ENCODE results near the gene POU2F3.

Gene POU2F3

DNA sequence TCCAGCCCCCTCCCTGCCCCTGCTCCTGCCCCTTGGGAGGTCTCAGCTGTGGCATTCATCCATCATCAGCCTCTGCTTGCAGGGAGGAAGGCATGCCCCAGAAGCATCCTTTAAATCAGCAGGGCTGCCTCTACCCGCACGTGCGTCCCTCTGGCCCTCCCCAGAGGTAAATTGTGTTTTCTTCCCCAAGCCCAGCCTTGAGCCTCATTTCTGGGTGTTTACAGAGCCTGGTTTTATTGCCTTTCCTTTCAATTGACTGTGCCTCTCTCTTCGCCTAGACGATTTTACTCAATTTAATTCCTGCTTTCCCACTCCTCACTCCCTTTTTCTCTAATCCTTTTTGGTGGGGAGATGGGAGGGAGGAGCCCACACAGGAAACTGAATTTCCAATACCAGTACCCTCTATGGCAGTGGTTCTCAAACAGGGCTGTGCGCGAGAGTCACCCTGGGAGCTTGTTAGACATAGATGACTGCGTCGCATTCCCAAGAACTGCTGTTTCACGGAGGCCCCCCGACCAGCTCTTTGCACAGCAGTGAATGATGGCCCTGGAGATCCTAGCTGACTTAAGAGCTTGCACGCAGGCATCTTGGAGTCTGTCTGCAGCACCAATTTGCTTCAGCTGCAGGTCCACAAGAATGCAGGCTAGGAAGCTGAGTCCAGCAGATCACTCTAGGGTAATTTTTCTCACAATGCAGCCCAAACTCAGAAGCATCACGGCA, 44.2 kb upstream of the POU2F3 start:
- TF ChIP-seq ZBTB7A (IDR thresholded peaks at IDR 0.05; ENCODE audit: low read depth) (no peak), NFIC (IDR thresholded peaks at IDR 0.05) (no peak), TAF1 (IDR thresholded peaks at IDR 0.05; ENCODE audit: low read depth) (no peak), CEBPB (IDR thresholded peaks at IDR 0.05) (no peak), CREB1 (IDR thresholded peaks at IDR 0.05; ENCODE audit: low read depth) (no peak)

GRCh38 chr11:120196826-120197225, 43.1 kb upstream of the POU2F3 start:
- TF ChIP-seq TCF12 (IDR thresholded peaks at IDR 0.05; ENCODE audit: low read depth) (no peak), TAF1 (IDR thresholded peaks at IDR 0.05; ENCODE audit: low read depth) (no peak), ZBTB7A (IDR thresholded peaks at IDR 0.05; ENCODE audit: low read depth) (no peak), TEAD4 (IDR thresholded peaks at IDR 0.05) (no peak), CEBPB (IDR thresholded peaks at IDR 0.05) (no peak), RAD21 (IDR thresholded peaks at IDR 0.05; ENCODE audit: low read depth) (no peak), YY1 (IDR thresholded peaks at IDR 0.05; ENCODE audit: low read depth) (no peak)
- TF ChIP-seq, protein P1, sequence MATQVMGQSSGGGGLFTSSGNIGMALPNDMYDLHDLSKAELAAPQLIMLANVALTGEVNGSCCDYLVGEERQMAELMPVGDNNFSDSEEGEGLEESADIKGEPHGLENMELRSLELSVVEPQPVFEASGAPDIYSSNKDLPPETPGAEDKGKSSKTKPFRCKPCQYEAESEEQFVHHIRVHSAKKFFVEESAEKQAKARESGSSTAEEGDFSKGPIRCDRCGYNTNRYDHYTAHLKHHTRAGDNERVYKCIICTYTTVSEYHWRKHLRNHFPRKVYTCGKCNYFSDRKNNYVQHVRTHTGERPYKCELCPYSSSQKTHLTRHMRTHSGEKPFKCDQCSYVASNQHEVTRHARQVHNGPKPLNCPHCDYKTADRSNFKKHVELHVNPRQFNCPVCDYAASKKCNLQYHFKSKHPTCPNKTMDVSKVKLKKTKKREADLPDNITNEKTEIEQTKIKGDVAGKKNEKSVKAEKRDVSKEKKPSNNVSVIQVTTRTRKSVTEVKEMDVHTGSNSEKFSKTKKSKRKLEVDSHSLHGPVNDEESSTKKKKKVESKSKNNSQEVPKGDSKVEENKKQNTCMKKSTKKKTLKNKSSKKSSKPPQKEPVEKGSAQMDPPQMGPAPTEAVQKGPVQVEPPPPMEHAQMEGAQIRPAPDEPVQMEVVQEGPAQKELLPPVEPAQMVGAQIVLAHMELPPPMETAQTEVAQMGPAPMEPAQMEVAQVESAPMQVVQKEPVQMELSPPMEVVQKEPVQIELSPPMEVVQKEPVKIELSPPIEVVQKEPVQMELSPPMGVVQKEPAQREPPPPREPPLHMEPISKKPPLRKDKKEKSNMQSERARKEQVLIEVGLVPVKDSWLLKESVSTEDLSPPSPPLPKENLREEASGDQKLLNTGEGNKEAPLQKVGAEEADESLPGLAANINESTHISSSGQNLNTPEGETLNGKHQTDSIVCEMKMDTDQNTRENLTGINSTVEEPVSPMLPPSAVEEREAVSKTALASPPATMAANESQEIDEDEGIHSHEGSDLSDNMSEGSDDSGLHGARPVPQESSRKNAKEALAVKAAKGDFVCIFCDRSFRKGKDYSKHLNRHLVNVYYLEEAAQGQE (IDR thresholded peaks at IDR 0.05; ENCODE audit: low read depth) = no peak
- TF ChIP-seq, protein P2, sequence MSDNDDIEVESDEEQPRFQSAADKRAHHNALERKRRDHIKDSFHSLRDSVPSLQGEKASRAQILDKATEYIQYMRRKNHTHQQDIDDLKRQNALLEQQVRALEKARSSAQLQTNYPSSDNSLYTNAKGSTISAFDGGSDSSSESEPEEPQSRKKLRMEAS (IDR thresholded peaks at IDR 0.05) = no peak

- TF ChIP-seq, protein P2 (IDR thresholded peaks at IDR 0.05) = no peak
- no peak for TF ChIP-seq TEAD4 (IDR thresholded peaks at IDR 0.05)
- TF ChIP-seq, protein P1 (IDR thresholded peaks at IDR 0.05; ENCODE audit: low read depth) = no peak
- no peak for TF ChIP-seq CREB1 (IDR thresholded peaks at IDR 0.05; ENCODE audit: low read depth)
- TF ChIP-seq FOXM1 (IDR thresholded peaks at IDR 0.05; ENCODE audit: borderline replicate concordance, low read depth) = no peak
- TF ChIP-seq TAF1 (IDR thresholded peaks at IDR 0.05; ENCODE audit: low read depth) = no peak
- TF ChIP-seq EGR1 (IDR thresholded peaks at IDR 0.05) = no peak
- no peak for TF ChIP-seq ZBTB7A (IDR thresholded peaks at IDR 0.05; ENCODE audit: low read depth)
- no peak for TF ChIP-seq YY1 (IDR thresholded peaks at IDR 0.05; ENCODE audit: low read depth)
- no peak for TF ChIP-seq CEBPB (IDR thresholded peaks at IDR 0.05)
- no peak for TF ChIP-seq EP300 (IDR thresholded peaks at IDR 0.05; ENCODE audit: borderline replicate concordance)
- TF ChIP-seq, protein P3, sequence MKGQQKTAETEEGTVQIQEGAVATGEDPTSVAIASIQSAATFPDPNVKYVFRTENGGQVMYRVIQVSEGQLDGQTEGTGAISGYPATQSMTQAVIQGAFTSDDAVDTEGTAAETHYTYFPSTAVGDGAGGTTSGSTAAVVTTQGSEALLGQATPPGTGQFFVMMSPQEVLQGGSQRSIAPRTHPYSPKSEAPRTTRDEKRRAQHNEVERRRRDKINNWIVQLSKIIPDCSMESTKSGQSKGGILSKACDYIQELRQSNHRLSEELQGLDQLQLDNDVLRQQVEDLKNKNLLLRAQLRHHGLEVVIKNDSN (IDR thresholded peaks at IDR 0.05) = no peak
- TF ChIP-seq RAD21 (IDR thresholded peaks at IDR 0.05; ENCODE audit: low read depth) = no peak
- no peak for TF ChIP-seq TCF12 (IDR thresholded peaks at IDR 0.05; ENCODE audit: low read depth)
- no peak for TF ChIP-seq NFIC (IDR thresholded peaks at IDR 0.05)
These were observed 42.6 kb upstream of the POU2F3 start for GRCh38 chr11:120197251-120197891.

- TF ChIP-seq TEAD4 (IDR thresholded peaks at IDR 0.05) (no peak), ZBTB7A (IDR thresholded peaks at IDR 0.05; ENCODE audit: low read depth) (no peak), CEBPB (IDR thresholded peaks at IDR 0.05) (no peak), YY1 (IDR thresholded peaks at IDR 0.05; ENCODE audit: low read depth) (no peak), EP300 (IDR thresholded peaks at IDR 0.05; ENCODE audit: borderline replicate concordance) (no peak), EGR1 (IDR thresholded peaks at IDR 0.05) (no peak), CREB1 (IDR thresholded peaks at IDR 0.05; ENCODE audit: low read depth) (no peak), TAF1 (IDR thresholded peaks at IDR 0.05; ENCODE audit: low read depth) (no peak)
- TF ChIP-seq, protein P2 (IDR thresholded peaks at IDR 0.05) = no peak
- TF ChIP-seq, protein P1 (IDR thresholded peaks at IDR 0.05; ENCODE audit: low read depth) = no peak
These were observed 42.0 kb upstream of the POU2F3 start for GRCh38 chr11:120197977-120198376.
